AG09319 (cell line): ENCODE measurements around the gene NEU4.

Source experiments
- DNase-seq: peaks from one replicate; pipeline ENCODE4 v3.0.0-alpha.2; 2010; ENCODE audit warnings: low read depth; ENCODE audit errors: extremely low read depth
- TF ChIP-seq, protein P1 (sequence below): IDR thresholded peaks from 2 replicates; pipeline ENCODE4 v1.5.1; 2011; ENCODE audit warnings: low read depth, mild to moderate bottlenecking, inconsistent platforms, low read length, moderate library complexity

The NEU4 gene

DNA sequence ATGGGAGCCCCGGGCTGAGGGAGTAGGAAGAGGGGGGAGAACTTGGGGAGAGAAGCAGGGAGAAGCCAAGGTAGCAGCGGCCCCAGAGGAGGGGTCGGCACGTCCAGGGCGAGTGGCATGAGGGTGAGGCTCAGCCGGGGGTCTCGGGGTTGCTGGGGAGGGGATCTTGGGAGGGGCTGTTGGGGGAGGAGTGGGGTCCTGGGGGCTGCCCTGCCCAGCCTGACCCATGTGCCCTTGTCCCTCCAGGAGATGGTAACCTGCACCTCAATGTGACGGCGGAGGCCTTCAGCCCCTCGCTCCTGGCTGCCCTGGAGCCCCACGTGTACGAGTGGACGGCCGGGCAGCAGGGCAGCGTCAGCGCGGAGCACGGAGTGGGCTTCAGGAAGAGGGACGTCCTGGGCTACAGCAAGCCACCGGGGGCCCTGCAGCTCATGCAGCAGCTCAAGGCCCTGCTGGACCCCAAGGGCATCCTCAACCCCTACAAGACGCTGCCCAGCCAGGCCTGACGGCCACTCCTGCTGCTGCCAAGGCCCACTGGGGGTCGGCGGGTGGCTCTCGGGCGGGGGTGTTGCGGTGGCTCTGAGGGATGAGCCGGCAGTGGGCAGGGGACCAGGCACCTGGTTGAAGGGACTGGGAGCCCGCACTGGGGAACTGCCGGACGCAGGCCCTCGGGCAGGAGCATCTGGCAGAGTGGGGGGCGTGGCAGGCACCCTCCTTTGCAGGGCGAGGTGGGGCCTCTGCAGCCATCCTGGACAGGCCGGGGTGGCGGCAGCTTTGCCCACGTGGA lies 41.3 kb upstream of the NEU4 start:
- TF ChIP-seq, protein P1, sequence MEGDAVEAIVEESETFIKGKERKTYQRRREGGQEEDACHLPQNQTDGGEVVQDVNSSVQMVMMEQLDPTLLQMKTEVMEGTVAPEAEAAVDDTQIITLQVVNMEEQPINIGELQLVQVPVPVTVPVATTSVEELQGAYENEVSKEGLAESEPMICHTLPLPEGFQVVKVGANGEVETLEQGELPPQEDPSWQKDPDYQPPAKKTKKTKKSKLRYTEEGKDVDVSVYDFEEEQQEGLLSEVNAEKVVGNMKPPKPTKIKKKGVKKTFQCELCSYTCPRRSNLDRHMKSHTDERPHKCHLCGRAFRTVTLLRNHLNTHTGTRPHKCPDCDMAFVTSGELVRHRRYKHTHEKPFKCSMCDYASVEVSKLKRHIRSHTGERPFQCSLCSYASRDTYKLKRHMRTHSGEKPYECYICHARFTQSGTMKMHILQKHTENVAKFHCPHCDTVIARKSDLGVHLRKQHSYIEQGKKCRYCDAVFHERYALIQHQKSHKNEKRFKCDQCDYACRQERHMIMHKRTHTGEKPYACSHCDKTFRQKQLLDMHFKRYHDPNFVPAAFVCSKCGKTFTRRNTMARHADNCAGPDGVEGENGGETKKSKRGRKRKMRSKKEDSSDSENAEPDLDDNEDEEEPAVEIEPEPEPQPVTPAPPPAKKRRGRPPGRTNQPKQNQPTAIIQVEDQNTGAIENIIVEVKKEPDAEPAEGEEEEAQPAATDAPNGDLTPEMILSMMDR = no peak

DNA sequence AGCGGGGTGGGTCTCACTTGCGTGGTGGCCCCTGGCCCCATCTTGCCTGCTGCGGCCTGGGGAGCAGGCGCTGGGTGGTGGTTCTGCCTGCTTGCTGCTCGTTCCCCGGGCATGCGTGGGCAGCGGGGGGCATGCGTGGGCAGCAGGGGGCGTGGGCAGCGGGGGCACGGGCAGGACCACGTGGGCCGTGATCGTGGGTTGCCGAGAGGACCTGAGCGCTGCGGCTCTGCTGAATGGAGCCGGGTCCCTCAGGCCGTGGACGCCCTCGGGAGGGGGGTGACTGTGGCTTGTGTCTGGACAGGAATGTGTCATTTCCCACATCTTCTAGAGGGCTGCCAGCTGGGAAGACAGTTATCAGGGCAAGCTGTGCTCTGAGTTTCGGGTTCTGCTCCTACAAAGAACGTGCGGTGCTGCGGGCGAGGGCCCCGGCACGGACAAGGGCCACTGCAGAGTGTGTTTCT lies 40.7 kb upstream of the NEU4 start:
- DNase-seq = no peak
- TF ChIP-seq, protein P1 = no peak

More for the DNA sequence above, 41.3 kb upstream of the NEU4 start:
- no peak for DNase-seq

DNA sequence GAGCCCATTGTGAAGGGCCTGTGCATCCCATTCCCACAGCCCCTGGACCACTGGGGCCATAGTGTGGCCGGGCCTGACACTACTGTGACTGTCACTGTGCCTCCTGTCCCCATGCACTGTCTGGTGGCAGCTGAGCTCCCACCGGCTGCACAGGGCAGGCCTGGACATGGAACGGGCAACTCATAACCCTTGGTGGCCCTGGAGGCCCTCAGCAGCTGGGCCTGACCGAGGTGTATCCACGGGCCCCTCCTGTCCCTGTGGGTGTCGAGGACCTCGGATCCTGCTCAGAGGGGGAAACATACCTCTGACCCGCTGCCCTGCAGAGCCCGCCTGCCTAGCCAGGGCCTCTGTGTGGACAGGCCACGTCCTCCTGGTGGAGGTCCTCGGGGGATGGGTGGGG lies 40.1 kb upstream of the NEU4 start:
- no peak for DNase-seq
- TF ChIP-seq, protein P1 = no peak

DNA sequence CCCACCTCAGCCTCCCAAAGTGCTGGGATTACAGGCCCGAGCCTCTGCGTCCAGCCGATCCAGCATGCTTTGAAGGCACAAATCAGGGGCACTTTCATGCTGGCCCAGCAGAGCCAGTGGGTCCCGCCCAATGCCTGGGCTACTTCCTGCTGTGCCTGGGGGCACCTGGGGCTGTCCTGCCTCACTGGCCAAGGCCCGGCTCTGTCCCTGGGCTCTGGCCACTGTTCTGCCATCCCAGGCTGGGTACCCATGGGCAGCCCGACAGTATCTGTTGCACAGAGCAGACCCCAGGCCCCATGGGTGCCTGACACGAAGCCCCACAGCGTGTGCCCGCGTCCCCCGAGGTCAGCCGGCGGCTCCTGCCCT lies 39.2 kb upstream of the NEU4 start:
- DNase-seq = no peak
- TF ChIP-seq, protein P1 = no peak

DNA sequence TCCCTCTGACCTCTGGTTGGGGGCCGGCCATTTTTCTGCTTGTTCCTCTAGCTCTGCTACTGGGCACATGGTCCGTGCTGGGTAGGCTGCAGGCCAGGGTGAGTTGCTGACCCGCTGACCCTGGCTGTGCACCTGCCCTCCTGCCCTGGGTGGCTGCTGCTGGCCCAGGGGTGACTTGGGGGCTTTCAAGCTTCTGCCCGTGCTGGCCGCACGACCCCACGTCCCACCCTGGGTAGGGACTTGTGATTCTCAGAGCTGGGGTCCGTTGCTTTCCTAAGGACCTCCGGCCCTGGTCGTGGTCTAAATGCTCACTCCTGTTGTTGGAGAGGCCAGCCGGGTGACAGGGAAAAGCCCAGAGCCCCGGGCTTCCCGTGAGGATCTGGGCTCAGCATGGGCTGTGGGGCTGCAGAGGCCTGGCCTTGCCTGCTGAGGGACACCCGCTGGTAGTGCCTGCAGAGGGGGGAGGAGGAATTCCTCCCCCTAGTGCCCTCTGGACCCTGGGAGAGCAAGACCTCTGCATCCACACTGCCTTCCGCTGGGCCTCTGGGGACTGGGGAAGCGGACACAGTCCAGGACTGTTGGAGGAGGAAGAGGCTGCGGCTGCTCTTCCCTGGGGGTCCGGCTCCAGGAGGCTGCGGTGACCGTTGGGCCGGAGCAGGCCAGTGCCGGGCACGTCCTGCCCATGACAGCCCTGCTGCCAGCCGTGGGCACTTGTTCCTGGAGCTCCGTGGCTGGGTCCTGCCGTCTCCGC lies 38.6 kb upstream of the NEU4 start:
- no peak for DNase-seq
- TF ChIP-seq, protein P1 = no peak

DNA sequence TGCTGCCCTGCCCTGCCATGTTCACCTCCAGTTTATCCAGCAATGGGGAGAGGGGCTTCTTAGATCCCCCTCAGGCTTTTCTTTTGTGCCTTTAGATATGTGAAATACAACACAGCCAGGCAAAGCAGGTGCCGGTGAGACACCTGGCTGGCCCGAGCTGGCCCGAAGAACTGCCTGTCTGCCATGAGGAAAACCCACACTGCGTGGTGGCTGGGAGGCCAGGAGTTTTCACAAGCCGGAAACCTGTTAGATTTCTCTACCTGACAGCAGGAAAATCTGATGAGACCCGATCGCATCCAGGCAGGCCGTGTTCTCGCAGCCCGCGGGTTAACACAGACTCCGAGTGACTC lies 38.1 kb upstream of the NEU4 start:
- DNase-seq = no peak
- TF ChIP-seq, protein P1 = no peak
